Gastroesophageal sphincter (tissue), 4 donors: ENCODE measurements around the gene R3HDM2. TPM values are rescaled to one million over a fixed set of nuclear protein-coding genes. Genes with fewer than 3 reads are reported as not detected.
"Not testable (repeated sequence)": the region's sequence is repeated elsewhere in the genome, so short reads cannot be mapped to it uniquely, and the experiment has no call there.

Experiments
- ATAC-seq: fragments of 150-250 bp; one replicate; pipeline ENCODE4 v1.9.1; 2016; ENCODE audit warnings: mild to moderate bottlenecking, moderate library complexity
- H3K27ac ChIP-seq, 4 donors: fragments of 200-600 bp; sonication (generic) in 3 of 4; 1 replicate in 3 of 4; 2 replicates in 1 of 4; pipeline ENCODE4 v1.5.1; 2016 to 2019
- H3K27me3 ChIP-seq: fragments of 200-600 bp; sonication (generic); one replicate; pipeline ENCODE4 v1.5.1; 2019
- H3K36me3 ChIP-seq, 2 donors: fragments of 200-600 bp; sonication (generic); one replicate each; pipeline ENCODE4 v1.5.1; 2019; ENCODE audit warnings: control low read depth in 1 of 2
- H3K4me1 ChIP-seq, 3 donors: fragments of 200-600 bp; sonication (generic); 1 replicate in 2 of 3; 2 replicates in 1 of 3; pipeline ENCODE4 v1.5.1; 2016 to 2019; ENCODE audit warnings: control low read depth in 2 of 3
- H3K4me3 ChIP-seq, 2 donors: fragments of 200-600 bp; sonication (generic); one replicate each; pipeline ENCODE4 v1.5.1; 2019; ENCODE audit warnings: mild to moderate bottlenecking in 1 of 2, moderate library complexity in 1 of 2
- H3K9me3 ChIP-seq, 3 donors: fragments of 200-600 bp; sonication (generic); one replicate each; pipeline ENCODE4 v1.5.1; 2017 to 2019; ENCODE audit warnings: control low read depth in 2 of 3
- EP300 ChIP-seq: sonication (generic); formaldehyde crosslinking; IDR thresholded peaks from one replicate; pipeline ENCODE4 v1.6.1; 2017; ENCODE audit warnings: antibody characterized with exemption, mild to moderate bottlenecking
- POLR2A ChIP-seq, 2 donors: fragments of 450-650 bp; IDR thresholded peaks; one replicate each; pipeline ENCODE4 v1.6.1; 2017; ENCODE audit warnings: antibody characterized with exemption in 2 of 2, mild to moderate bottlenecking in 2 of 2, moderate library complexity in 1 of 2
- POLR2AphosphoS5 ChIP-seq: sonication (generic); formaldehyde crosslinking; IDR thresholded peaks from one replicate; pipeline ENCODE4 v1.6.1; 2017; ENCODE audit warnings: antibody characterized with exemption
- WGBS, 2 donors: methylation state at CpG; one replicate each; pipeline ENCODE4 v1.1.5; 2018; ENCODE audit warnings: low coverage in 1 of 2; 5-methylcytosine and 5-hydroxymethylcytosine counted together
- total RNA-seq, 4 donors: library from RNA; depleted of rRNA; stranded (reverse); fragments of >200 nt; gene quantifications; one replicate each; pipeline ENCODE4 v1.1.0, GENCODE V29; 2016
- TF ChIP-seq, protein P1 (sequence below), 4 experiments: fragments of 200-600 bp in 2 of 4; fragments of 450-650 bp in 2 of 4; sonication (generic) in 1 of 4; IDR thresholded peaks; one replicate each; pipeline ENCODE4 v1.5.1; 2017 to 2019; ENCODE audit warnings: antibody characterized with exemption in 4 of 4, mild to moderate bottlenecking in 2 of 4, moderate library complexity in 2 of 4

The R3HDM2 gene
- total RNA-seq, 4 donors from 2014 or later, result 38.0 to 60.1 (median 45.9) TPM

GRCh38 chr12:57404966-57405640 lies 25.7 kb downstream of the R3HDM2 start:
- 93 to 95% methylated on average over 4 to 5 of the region's 5 CpGs for WGBS, 2 donors
- H3K9me3 ChIP-seq, result no peaks in the 10 kb centered on the region
- H3K27ac ChIP-seq, result no peak overlapping the region
- peaks cover 0 to 4% (median 0%) of the 10 kb centered on the region in 3 donors for H3K4me1 ChIP-seq
- no peak overlapping the region for H3K4me3 ChIP-seq
- no peaks in the 10 kb centered on the region for H3K36me3 ChIP-seq
- no peak for ATAC-seq
- no peaks in the 10 kb centered on the region for H3K27me3 ChIP-seq
- TF ChIP-seq, protein P1, sequence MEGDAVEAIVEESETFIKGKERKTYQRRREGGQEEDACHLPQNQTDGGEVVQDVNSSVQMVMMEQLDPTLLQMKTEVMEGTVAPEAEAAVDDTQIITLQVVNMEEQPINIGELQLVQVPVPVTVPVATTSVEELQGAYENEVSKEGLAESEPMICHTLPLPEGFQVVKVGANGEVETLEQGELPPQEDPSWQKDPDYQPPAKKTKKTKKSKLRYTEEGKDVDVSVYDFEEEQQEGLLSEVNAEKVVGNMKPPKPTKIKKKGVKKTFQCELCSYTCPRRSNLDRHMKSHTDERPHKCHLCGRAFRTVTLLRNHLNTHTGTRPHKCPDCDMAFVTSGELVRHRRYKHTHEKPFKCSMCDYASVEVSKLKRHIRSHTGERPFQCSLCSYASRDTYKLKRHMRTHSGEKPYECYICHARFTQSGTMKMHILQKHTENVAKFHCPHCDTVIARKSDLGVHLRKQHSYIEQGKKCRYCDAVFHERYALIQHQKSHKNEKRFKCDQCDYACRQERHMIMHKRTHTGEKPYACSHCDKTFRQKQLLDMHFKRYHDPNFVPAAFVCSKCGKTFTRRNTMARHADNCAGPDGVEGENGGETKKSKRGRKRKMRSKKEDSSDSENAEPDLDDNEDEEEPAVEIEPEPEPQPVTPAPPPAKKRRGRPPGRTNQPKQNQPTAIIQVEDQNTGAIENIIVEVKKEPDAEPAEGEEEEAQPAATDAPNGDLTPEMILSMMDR (IDR thresholded peaks at IDR 0.05), result no peak
- no peak for TF ChIP-seq EP300
- TF ChIP-seq POLR2AphosphoS5, result no peak
- no peak for TF ChIP-seq POLR2A (IDR thresholded peaks at IDR 0.05)

DNA sequence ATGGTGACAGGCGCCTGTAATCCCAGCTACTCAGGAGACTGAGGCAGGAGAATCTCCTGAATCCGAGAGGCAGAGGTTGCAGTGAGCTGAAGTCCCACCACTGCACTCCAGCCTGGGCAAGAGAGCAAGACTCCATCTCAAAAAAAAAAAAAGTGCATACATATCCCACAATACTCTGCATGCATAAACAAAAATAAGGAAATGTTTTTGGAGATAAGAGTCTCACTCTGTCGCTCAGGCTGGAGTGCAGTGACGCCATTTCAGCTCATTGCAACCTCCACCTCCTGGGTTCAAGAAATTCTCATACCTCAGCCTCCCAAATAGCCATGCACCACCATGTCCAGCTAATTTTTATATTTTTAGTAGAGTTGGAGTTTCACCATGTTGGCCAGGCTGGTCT lies 28.7 kb downstream of the R3HDM2 start:
- 87 to 96% methylated on average over 3 to 4 of the region's 4 CpGs for WGBS, 2 donors
- H3K36me3 ChIP-seq, H3K4me3 ChIP-seq, H3K4me1 ChIP-seq, H3K27me3 ChIP-seq, H3K9me3 ChIP-seq, H3K27ac ChIP-seq, ATAC-seq: not testable (repeated sequence)

- H3K36me3 ChIP-seq, result peaks cover 0 to 5% of the 10 kb centered on the region in 2 donors
- H3K9me3 ChIP-seq, result no peaks in the 10 kb centered on the region
- no peak overlapping the region for H3K4me3 ChIP-seq
- no peak for ATAC-seq
- no peak for TF ChIP-seq POLR2AphosphoS5
- TF ChIP-seq EP300, result no peak
- TF ChIP-seq POLR2A (IDR thresholded peaks at IDR 0.05), result no peak
- TF ChIP-seq, protein P1 (IDR thresholded peaks at IDR 0.05), result no peak
- H3K4me1 ChIP-seq, result peaks cover 0 to 4% (median 0%) of the 10 kb centered on the region in 3 donors
- no peak overlapping the region for H3K27ac ChIP-seq
- no peaks in the 10 kb centered on the region for H3K27me3 ChIP-seq
- WGBS, 2 donors, result 72% methylated on average over 2 to 5 of the region's 5 CpGs
Measured at GRCh38 chr12:57401165-57401564, 29.7 kb downstream of the R3HDM2 start.

DNA sequence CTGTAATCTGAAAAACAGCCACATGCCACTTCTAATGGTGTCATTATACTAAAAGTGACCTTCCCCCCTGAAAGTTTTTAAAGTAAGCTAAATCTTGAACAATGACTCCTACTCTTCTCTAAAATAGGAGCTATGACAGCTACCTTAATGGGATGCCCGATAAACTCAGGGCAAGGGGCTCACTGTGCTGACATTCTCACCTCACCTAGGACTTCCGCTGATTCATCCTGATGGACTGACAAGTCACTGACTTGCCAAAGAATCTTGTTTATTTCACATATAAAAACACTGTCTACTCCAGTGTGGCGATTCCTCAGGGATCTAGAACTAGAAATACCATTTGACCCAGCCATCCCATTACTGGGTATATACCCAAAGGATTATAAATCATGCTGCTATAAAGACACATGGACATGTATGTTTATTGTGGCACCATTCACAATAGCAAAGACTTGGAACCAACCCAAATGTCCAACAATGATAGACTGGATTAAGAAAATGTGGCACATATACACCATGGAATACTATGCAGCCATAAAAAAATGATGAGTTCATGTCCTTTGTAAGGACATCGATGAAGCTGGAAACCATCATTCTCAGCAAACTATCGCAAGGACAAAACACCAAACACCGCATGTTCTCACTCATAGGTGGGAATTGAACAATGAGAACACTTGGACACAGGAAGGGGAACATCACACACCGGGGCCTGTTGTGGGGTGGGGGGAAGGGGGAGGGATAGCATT lies 31.0 kb downstream of the R3HDM2 start:
- not testable (repeated sequence) for H3K27me3 ChIP-seq, H3K4me3 ChIP-seq, ATAC-seq, H3K4me1 ChIP-seq, H3K27ac ChIP-seq, H3K9me3 ChIP-seq
- H3K36me3 ChIP-seq, result peaks cover 0 to 16% of the 10 kb centered on the region in 2 donors
- WGBS, 2 donors, result 87 to 95% methylated on average over 3 to 6 of the region's 7 CpGs

DNA sequence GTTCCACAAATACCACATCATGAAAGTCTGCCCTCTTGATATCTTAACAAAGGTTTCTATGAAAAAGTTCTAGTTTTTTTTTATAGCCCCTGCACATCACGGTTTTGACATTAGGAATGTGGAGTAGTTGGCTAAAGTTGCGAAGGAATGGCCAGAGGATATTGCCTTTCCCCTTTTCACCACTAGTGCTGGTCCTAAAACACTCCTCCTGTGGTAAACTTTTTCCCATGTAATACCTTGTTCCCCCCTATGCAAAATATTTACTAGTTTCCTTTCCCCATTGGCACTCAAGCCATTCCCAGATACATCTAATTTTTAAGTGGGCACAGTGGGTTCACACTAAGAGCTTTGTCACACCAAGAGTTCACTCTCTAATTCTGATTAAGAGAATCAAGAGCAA lies 33.4 kb downstream of the R3HDM2 start:
- Histone ChIP-seq H3K4me3 (no peak overlapping the region), H3K36me3 (peaks cover 0 to 28% of the 10 kb centered on the region in 2 donors), H3K27me3 (no peaks in the 10 kb centered on the region), H3K9me3 (no peaks in the 10 kb centered on the region), H3K27ac (no peak overlapping the region), H3K4me1 (peaks cover 0 to 4% (median 0%) of the 10 kb centered on the region in 3 donors)
- TF ChIP-seq, protein P1 (IDR thresholded peaks at IDR 0.05), result no peak
- TF ChIP-seq POLR2AphosphoS5, result no peak
- TF ChIP-seq EP300, result no peak
- no peak for TF ChIP-seq POLR2A (IDR thresholded peaks at IDR 0.05)
- WGBS, 2 donors, result 85% methylated on average over 2 of the region's 2 CpGs; no CpG with 5 or more reads in 1 of the 2 donors
- no peak for ATAC-seq

- no peaks in the 10 kb centered on the region for H3K9me3 ChIP-seq
- WGBS, 2 donors, result 60 to 97% methylated on average over 1 to 13 of the region's 18 CpGs
- H3K27me3 ChIP-seq, result no peaks in the 10 kb centered on the region
- H3K4me3 ChIP-seq, result no peak overlapping the region
- no peak overlapping the region for H3K27ac ChIP-seq
- ATAC-seq, result no peak
- H3K4me1 ChIP-seq, result peaks cover 0 to 4% (median 0%) of the 10 kb centered on the region in 3 donors
- no peak for TF ChIP-seq POLR2AphosphoS5
- TF ChIP-seq, protein P1 (IDR thresholded peaks at IDR 0.05), result no peak
- TF ChIP-seq POLR2A (IDR thresholded peaks at IDR 0.05), result no peak
- no peak for TF ChIP-seq EP300
- peaks cover 0 to 45% of the 10 kb centered on the region in 2 donors for H3K36me3 ChIP-seq
Measured at GRCh38 chr12:57395121-57395520, 35.7 kb downstream of the R3HDM2 start.
